GM19240 (cell line): ENCODE measurements around the gene KIF26A.
"Not testable (repeated sequence)": the region's sequence is repeated elsewhere in the genome, so short reads cannot be mapped to it uniquely, and the experiment has no call there.

ENCODE experiments used
- DNase-seq: peaks from one replicate; pipeline ENCODE4 v3.0.0; 2011; ENCODE audit warnings: low spot score; ENCODE audit not compliant: insufficient read length

Gene KIF26A

GRCh38 chr14:104143521-104144452, 5.4 kb downstream of the KIF26A start:
- DNase-seq = no peak

DNA sequence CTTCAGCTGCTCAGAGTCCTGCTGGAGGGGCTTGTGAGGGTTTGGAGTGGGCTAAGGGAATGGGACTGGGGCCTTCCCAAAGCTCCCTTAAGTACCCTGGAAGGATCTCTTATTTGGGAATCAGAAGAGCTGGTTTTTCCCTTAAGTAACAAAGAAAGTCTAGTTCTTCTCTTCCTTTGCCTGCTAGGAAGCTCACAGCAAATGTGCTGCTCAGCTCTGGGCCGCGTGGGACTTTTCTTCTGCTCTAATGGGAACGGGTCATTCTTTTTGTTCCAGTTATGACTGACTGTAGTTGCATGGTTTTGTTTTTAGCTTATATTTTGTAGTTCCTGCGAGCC, 6.0 kb downstream of the KIF26A start:
- DNase-seq = no peak

DNA sequence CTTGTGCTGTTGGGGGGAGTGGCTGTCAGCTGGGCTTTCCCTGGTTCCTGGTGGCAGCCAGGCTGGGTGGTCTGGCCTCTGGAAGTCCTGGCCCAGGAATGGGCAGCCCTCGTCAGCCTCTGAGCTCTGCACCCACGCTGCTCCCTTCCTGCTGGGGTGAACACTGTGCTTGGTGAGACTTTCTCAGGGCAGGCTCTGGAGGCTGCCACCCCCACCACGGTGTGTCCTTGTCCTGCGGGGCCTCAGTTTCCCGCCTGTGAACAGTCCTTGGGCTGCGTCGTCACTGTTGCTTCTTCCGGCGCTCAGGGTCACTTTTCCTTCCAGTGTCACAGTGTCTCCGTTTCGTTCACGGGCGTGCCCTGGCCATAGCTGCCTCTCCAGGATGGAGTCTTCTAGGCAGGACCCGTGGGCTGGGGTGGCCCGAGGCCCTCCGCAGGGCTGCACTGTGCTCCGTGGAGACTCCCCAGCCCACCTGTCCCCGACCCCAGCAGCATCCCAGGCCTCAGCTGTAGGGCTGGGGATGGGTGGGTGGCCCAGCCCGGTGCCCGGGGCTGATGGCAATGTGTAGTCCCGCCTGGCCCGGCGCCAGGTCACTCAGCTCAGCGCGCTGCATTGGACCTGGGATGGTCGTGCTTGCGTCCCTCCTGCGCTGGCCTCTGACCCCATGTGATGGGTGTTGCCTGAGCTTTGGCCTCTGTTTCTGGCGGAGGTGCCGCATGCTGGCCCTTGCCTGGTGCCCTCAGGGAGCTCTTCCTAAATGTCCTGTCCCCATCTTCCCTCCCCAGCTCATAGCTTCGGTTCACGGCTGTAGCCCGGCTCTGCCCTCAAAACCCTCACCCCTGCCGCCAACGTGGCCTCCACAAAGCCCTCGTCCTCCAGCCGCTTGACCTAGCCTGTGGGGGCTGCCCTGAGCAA, 6.8 kb downstream of the KIF26A start:
- no peak for DNase-seq

GRCh38 chr14:104145826-104146601, 7.6 kb downstream of the KIF26A start:
- DNase-seq = no peak

DNA sequence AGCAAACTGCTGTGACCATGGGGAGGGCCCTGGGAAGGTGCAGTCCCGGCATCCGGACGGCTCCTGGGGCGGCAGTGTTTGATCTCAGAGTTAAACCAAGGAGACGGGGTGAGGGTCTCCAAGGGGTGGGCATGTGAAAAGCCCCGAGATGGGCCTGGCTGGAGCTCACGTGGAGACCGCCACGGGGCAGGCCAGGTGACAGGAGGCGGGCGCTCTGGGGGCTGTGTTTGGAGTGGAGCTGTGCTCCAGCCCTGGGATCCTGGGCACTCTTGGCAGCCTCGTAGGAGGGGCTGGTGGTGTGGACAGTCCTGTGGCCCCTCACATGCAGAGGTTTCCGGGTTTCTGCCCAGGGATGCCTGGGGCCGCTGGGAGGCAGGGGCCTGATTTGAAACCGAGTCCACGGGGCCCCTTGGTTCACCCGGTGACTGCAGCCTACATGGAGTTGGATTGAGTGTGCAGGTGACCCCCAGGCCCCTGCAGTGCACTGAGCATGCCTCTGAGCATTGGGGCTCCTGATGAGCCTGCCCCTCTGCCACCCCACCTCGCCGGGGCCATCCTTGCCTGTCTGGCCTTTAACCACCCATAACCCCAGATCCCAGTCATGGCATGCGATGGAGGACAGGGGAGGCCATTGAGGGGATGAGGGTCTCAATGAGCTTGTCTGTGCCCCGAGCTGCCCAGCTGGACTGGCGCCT, 8.4 kb downstream of the KIF26A start:
- DNase-seq = no peak

- DNase-seq = no peak
These were observed 9.1 kb downstream of the KIF26A start for GRCh38 chr14:104147346-104148125.

DNA sequence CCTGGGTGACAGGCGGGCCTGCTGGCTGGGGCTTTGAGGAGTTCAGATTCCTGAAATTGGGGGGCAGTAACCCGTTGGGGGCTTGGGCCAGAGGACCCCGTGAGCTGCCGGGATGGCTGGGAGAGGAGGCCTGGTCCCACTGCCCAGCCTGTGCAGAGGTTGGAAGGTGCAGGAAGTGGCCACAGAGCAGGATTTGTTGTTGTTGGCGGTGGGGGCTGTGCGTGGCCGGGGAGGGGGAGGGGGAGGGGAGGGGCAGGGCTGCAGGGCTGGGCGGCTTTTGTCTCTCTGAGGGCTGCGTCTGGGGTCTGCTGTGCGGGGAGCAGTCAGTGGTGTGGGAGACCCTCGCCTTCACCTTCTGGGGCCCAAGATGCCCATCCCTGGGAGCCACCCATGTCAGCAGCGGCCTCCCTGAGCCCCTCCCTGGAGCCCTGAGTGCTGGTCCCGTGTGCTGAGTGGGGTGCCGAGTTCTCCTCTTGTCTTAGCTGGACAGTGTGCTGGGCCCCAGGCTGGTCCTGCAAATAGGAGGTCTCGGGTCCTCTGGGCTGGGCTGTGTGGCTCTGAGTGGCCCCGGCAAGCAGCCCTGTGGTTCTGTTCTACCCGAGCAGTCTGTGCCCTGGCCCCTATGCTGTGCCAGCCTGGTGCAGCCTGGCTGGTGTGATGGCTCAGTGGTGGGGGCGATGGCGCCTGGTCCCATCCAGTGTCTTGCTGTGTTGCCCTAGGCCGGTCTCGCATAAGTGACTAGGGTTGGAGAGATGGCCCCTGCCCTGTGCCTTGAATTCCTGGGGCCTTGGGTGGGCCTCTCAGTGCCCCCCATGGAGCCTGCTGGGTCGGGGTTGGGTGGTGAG, 10.3 kb downstream of the KIF26A start:
- DNase-seq = no peak

- DNase-seq = no peak
These were observed 10.8 kb downstream of the KIF26A start for GRCh38 chr14:104149278-104149595.

DNA sequence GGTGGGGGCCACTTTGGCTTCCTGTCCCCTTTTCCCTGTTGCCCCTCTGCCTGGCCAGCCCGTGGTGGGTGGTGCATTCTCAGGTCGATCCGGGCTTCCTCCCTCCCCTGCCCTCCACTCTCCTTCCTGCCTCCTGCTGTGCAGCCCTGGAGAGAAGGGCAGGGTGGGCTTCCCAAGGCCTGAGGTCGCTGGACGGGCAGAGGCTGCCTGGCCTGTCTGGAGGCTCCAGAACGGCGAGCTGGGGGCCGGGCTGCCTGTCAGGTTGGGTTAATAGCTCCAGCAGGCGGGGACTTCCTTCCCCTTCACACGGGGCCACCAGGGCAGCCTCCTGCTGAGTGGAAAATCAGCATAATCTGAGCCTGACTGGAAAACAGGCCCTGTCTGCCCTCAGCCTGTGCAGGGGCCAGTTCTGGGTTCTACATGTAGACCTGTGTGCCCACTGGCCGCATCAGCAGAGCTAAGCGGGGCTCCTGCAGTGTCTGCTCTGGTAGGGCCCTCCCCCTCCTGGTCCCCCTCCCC, 11.3 kb downstream of the KIF26A start:
- no peak for DNase-seq

DNA sequence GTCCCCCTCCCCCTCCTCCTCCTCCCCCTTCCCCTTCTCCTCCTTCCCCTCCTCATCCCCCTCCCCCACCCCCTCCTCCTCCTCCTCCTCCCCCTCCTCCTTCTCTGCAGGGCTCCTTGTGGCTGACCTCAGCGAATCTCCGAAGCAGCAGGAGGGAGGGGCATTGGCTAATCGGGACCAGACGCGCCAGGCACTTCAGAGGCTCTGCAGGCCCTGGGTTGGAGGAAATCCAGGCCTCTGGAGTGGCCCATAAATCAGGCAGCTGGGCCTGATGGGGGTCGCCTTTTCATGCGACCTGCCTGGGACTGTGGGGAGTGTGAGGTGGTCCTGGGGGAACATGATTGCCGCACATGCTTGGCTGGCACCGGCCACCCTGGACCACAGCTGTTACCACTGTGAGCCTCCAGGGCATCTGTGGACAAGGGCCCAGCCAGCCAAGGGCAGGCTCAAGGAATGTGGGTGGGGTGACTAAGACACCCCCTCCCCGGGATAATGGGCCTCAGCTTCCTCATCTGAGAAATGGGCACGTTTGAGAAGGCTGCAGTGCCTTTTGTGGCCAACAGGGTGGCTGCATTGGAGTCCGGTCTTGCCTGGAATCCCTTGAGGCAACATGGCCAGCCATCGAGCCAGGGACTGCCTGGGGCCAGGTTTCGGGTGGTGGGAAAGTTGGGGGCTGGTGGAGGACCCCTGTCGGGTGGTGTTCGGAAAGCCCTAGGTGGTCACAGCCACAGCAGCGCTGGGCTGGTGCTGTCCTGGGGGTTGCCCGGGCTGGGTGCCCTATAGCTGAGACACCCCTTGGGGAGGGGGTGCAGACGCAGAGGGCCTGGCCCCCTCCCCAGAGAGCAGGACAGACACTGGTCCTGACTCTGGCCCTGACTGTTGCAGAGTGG, 12.0 kb downstream of the KIF26A start:
- no peak for DNase-seq

- DNase-seq = no peak
These were observed 12.6 kb downstream of the KIF26A start for GRCh38 chr14:104151026-104151381.

DNA sequence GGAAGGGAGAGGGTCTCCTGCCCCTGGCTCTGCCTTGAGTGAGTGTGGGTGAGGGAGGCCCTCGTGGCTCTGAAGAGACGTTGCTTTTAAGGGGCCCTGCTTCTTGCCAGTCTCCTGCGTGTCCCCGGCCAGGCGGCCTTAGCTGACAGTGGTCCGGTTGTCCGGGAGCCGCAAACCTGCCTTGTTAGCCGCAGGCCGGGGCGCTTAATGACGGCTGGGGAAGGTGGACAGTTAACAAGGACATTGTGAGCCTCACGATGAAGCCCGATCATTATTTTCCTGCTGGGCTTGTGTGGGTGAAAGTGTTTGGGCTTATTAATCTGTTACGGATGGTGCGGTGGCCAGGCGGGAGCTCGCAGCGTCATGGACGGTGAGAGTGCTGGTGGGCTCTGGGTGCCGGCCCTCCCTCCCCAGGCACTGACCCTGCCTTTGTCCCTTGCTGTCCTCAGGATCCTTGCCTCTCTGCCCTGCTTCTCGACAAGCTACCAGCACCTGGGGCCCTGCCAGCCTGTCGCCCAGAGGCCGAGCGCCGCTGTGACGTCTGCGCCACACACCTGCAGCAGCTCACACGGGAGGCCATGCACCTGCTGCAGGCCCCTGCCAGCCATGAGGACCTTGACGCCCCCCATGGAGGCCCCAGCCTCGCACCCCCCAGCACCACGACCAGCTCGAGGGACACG, 13.3 kb downstream of the KIF26A start:
- DNase-seq = no peak

DNA sequence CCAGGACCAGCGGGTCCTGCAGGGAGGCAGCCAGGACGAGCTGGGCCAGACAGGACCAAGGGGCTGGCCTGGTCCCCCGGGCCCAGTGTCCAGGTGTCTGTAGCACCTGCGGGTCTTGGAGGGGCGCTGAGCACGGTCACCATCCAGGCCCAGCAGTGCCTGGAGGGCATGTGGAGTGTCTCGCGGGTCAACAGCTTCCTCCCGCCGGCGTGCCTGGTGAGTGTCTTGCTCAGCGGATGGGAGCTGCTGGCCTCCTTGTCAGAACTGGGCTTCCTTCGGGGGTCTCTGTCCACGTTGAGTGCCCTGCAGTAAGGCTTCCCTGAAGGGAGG, 13.8 kb downstream of the KIF26A start:
- DNase-seq = no peak

DNA sequence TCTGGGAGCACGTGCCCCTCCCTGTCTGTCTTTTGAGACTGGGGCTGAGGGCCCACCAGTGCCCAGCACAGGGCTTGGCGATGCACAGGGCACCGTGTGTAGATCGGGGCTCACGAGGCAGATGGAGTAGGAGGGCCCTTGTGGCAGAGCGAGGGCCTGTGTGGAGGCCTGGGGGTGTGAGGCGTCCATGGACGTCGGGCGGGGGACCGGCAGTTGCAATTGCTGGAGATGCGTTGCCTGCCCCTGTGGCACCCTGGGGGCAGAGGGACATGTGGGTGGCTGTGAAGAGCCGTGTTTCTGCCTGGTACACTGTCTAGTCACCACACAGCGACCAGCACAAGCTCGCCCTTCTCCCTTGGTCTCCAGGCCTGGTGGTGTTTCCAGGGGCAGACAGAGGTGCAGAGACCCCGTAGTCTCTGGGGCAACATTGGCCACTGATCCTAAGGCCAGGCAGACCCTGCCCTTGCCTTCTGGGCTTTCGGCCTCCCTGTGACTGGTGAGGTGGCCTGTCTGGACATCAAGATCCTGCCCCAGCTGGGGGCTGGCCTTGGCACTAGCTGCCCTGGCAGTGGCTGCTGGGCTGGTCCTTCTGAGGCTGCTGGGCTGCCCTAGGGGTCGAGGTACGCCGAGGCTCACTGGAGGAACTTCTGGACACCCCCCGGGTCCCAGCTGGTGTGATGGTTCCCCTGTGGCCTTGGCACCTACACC, 14.5 kb downstream of the KIF26A start:
- no peak for DNase-seq

DNA sequence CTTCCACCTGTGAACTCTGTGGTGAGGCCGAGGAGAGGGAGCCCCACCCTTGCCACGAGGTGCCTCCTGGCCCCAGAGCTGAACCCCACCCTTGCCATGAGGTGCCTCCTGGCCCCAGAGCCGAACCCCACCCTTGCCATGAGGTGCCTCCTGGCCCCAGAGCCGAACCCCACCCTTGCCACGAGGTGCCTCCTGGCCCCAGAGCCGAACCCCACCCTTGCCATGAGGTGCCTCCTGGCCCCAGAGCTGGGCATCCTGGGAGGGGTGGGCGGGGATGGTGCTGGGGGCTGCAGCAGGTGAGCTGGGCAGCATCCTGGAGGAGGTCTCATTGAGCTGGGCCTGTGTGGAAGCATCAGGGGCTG, 15.0 kb downstream of the KIF26A start:
- not testable (repeated sequence) for DNase-seq

DNA sequence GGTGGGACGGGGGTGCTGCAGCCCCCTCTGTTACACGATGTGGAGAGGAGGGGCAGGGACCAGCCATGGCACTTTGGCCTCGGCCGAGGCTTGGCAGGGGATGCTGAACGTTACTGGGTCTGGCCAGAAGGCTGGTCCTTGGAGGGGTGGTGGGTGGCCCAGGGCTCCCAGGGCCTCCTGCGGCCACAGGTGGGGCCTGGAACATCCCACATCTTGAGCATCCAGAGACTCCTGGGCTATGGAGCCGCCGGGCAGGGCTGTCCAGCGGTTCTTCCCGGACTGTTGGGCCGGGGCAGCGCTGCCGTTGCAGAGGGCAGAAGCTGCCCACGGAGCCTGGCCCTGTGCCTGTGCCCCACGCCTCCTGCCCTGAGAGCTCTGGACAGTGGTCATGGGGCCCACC, 15.9 kb downstream of the KIF26A start:
- no peak for DNase-seq

DNA sequence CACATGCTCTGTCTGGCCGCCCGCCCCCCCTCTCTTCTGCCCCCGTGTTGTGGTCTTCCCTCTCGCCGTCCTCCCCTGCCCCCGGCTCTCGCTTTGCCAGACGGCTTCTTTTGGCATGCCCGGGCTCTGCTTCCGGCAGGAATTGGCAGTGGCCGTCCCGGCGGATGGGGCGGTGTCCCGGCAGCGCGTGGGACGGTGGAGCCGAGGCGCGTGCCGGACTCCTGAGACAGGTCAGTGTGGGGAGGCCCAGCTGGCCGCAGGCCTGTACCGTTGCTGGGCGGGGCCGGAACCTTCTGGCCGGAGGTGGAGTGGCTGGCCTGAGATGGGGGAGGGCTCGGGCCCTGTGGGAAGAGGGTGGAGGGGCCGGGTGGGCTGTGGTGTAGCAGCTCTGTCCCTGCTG, 17.1 kb downstream of the KIF26A start:
- DNase-seq = no peak
